ENCODE data around the gene HDDC3. TPM values are rescaled to one million over a fixed set of nuclear protein-coding genes. Genes with fewer than 3 reads are reported as not detected.

The HDDC3 gene
- total RNA-seq = 10 to 100 TPM; 49.8 to 51.3 TPM

GRCh38 chr15:90931828-90932659 lies at the start of gene HDDC3:
Gene HDDC3, minus strand, starts transcription at chr15:90932549. Its CDS starts 9 bp downstream, at chr15:90932540.
- H3K27ac Mint-ChIP-seq = peak within 1 kb of the TSS; percentile 100
- peaks cover 21% of the 10 kb centered on the region for H3K36me3 Mint-ChIP-seq (ENCODE audit: low read depth)
- intact Hi-C loops (cut with micrococcal nuclease) = loop anchor here (1.0 to 10.0 kb wide), 8 partner anchors 30 to 698 kb away; partner anchors contain the start of genes GDPGP1 and IQGAP1
- CTCF ChIA-PET = interaction anchor here (0.7 to 8.9 kb wide), 41 partner anchors 7 to 612 kb away, joined by 3 to 169 read pairs (median 4); partner anchors contain the start of genes BLM, FES, MAN2A2 and RCCD1
- peak within 1 kb of the TSS; percentile 99 for H3K4me3 Mint-ChIP-seq
- H3K27me3 Mint-ChIP-seq (ENCODE audit: low read depth) = no peaks in the 10 kb centered on the region
- peak; percentile 95 for DNase-seq
- H3K9me3 Mint-ChIP-seq = no peaks in the 10 kb centered on the region
- peaks cover 41% of the 10 kb centered on the region for H3K4me1 Mint-ChIP-seq (ENCODE audit: low read depth)

GRCh38 chr15:90982135-90982534 lies 49.8 kb upstream of the HDDC3 start:
- H3K4me1 Mint-ChIP-seq (ENCODE audit: low read depth) = peaks cover 6% of the 10 kb centered on the region
- intact Hi-C loops (cut with micrococcal nuclease) = no loop called here
- no peak overlapping the region for H3K4me3 Mint-ChIP-seq
- no peak overlapping the region for H3K27ac Mint-ChIP-seq
- H3K27me3 Mint-ChIP-seq (ENCODE audit: low read depth) = no peaks in the 10 kb centered on the region
- H3K9me3 Mint-ChIP-seq = no peaks in the 10 kb centered on the region
- H3K36me3 Mint-ChIP-seq (ENCODE audit: low read depth) = peaks cover 64% of the 10 kb centered on the region
- CTCF ChIA-PET = interaction anchor here (1.1 kb wide), 1 partner anchor 11 kb away, joined by 7 read pairs; no protein-coding TSS in a partner anchor
- DNase-seq = no peak

- Mint-ChIP-seq H3K27me3 (ENCODE audit: low read depth) (no peaks in the 10 kb centered on the region), H3K27ac (no peak overlapping the region), H3K9me3 (no peaks in the 10 kb centered on the region), H3K4me1 (ENCODE audit: low read depth) (peaks cover 6% of the 10 kb centered on the region), H3K36me3 (ENCODE audit: low read depth) (peaks cover 66% of the 10 kb centered on the region), H3K4me3 (no peak overlapping the region)
- CTCF ChIA-PET = interaction anchor here (1.6 kb wide), 1 partner anchor 25 kb away, joined by 5 read pairs; no protein-coding TSS in a partner anchor
- intact Hi-C loops (cut with micrococcal nuclease) = no loop called here
- no peak for DNase-seq
Observed at GRCh38 chr15:90981681-90982080, 49.3 kb upstream of the HDDC3 start.

GRCh38 chr15:90979582-90979981 lies 47.2 kb upstream of the HDDC3 start:
- peaks cover 6% of the 10 kb centered on the region for H3K4me1 Mint-ChIP-seq (ENCODE audit: low read depth)
- peaks cover 81% of the 10 kb centered on the region for H3K36me3 Mint-ChIP-seq (ENCODE audit: low read depth)
- DNase-seq = no peak
- no peak overlapping the region for H3K4me3 Mint-ChIP-seq
- intact Hi-C loops (cut with micrococcal nuclease) = no loop called here
- no peak overlapping the region for H3K27ac Mint-ChIP-seq
- H3K27me3 Mint-ChIP-seq (ENCODE audit: low read depth) = no peaks in the 10 kb centered on the region
- H3K9me3 Mint-ChIP-seq = no peaks in the 10 kb centered on the region
- CTCF ChIA-PET = interaction anchor here (0.7 to 1.6 kb wide), 2 partner anchors 8 to 9 kb away, joined by 3 to 5 read pairs; no protein-coding TSS in a partner anchor

GRCh38 chr15:90974216-90974615 lies 41.9 kb upstream of the HDDC3 start:
- no peaks in the 10 kb centered on the region for H3K9me3 Mint-ChIP-seq
- no peaks in the 10 kb centered on the region for H3K27me3 Mint-ChIP-seq (ENCODE audit: low read depth)
- no peaks in the 10 kb centered on the region for H3K4me1 Mint-ChIP-seq (ENCODE audit: low read depth)
- no peak overlapping the region for H3K4me3 Mint-ChIP-seq
- peaks cover 68% of the 10 kb centered on the region for H3K36me3 Mint-ChIP-seq (ENCODE audit: low read depth)
- CTCF ChIA-PET = no interaction called here
- intact Hi-C loops (cut with micrococcal nuclease) = no loop called here
- no peak for DNase-seq
- H3K27ac Mint-ChIP-seq = no peak overlapping the region

GRCh38 chr15:90972133-90972532 lies 39.8 kb upstream of the HDDC3 start:
- peaks cover 58% of the 10 kb centered on the region for H3K36me3 Mint-ChIP-seq (ENCODE audit: low read depth)
- H3K4me3 Mint-ChIP-seq = no peak overlapping the region
- no peaks in the 10 kb centered on the region for H3K27me3 Mint-ChIP-seq (ENCODE audit: low read depth)
- H3K4me1 Mint-ChIP-seq (ENCODE audit: low read depth) = no peaks in the 10 kb centered on the region
- CTCF ChIA-PET = no interaction called here
- no peak overlapping the region for H3K27ac Mint-ChIP-seq
- no peak for DNase-seq
- no peaks in the 10 kb centered on the region for H3K9me3 Mint-ChIP-seq
- intact Hi-C loops (cut with micrococcal nuclease) = no loop called here

GRCh38 chr15:90970274-90970673 lies 37.9 kb upstream of the HDDC3 start:
- Mint-ChIP-seq H3K27me3 (ENCODE audit: low read depth) (no peaks in the 10 kb centered on the region), H3K36me3 (ENCODE audit: low read depth) (peaks cover 51% of the 10 kb centered on the region), H3K4me1 (ENCODE audit: low read depth) (peaks cover under 1% of the 10 kb centered on the region), H3K4me3 (no peak overlapping the region), H3K27ac (no peak overlapping the region), H3K9me3 (no peaks in the 10 kb centered on the region)
- CTCF ChIA-PET = interaction anchor here (0.9 to 1.4 kb wide), 2 partner anchors 12 to 14 kb away, joined by 3 to 7 read pairs; no protein-coding TSS in a partner anchor
- intact Hi-C loops (cut with micrococcal nuclease) = no loop called here
- no peak for DNase-seq

GRCh38 chr15:90968434-90968833 lies 36.1 kb upstream of the HDDC3 start:
- Mint-ChIP-seq H3K27me3 (ENCODE audit: low read depth) (no peaks in the 10 kb centered on the region), H3K9me3 (no peaks in the 10 kb centered on the region), H3K27ac (no peak overlapping the region), H3K4me1 (ENCODE audit: low read depth) (peaks cover 2% of the 10 kb centered on the region), H3K36me3 (ENCODE audit: low read depth) (peaks cover 49% of the 10 kb centered on the region), H3K4me3 (no peak overlapping the region)
- intact Hi-C loops (cut with micrococcal nuclease) = no loop called here
- DNase-seq = no peak
- CTCF ChIA-PET = interaction anchor here (0.9 to 1.4 kb wide), 2 partner anchors 12 to 64 kb away, joined by 3 to 5 read pairs; no protein-coding TSS in a partner anchor

- CTCF ChIA-PET = interaction anchor here (1.3 kb wide), 1 partner anchor 34 kb away, joined by 3 read pairs; no protein-coding TSS in a partner anchor
- no peak for DNase-seq
- no peaks in the 10 kb centered on the region for H3K27me3 Mint-ChIP-seq (ENCODE audit: low read depth)
- no peak overlapping the region for H3K4me3 Mint-ChIP-seq
- H3K27ac Mint-ChIP-seq = peak overlapping the region; percentile 38
- intact Hi-C loops (cut with micrococcal nuclease) = no loop called here
- H3K36me3 Mint-ChIP-seq (ENCODE audit: low read depth) = peaks cover 46% of the 10 kb centered on the region
- no peaks in the 10 kb centered on the region for H3K9me3 Mint-ChIP-seq
- peaks cover 2% of the 10 kb centered on the region for H3K4me1 Mint-ChIP-seq (ENCODE audit: low read depth)
Observed at GRCh38 chr15:90967206-90967605, 34.9 kb upstream of the HDDC3 start.

- no peak for DNase-seq
- Mint-ChIP-seq H3K4me1 (ENCODE audit: low read depth) (peaks cover 2% of the 10 kb centered on the region), H3K9me3 (no peaks in the 10 kb centered on the region), H3K4me3 (no peak overlapping the region), H3K27me3 (ENCODE audit: low read depth) (no peaks in the 10 kb centered on the region), H3K27ac (no peak overlapping the region), H3K36me3 (ENCODE audit: low read depth) (peaks cover 54% of the 10 kb centered on the region)
- intact Hi-C loops (cut with micrococcal nuclease) = no loop called here
- CTCF ChIA-PET = interaction anchor here (1.3 kb wide), 2 partner anchors 10 to 33 kb away, joined by 3 to 9 read pairs; no protein-coding TSS in a partner anchor
Observed at GRCh38 chr15:90966262-90966661, 33.9 kb upstream of the HDDC3 start.

- intact Hi-C loops (cut with micrococcal nuclease) = no loop called here
- no peak overlapping the region for H3K27ac Mint-ChIP-seq
- CTCF ChIA-PET = interaction anchor here (0.6 kb wide), 2 partner anchors 72 to 310 kb away, joined by 3 to 4 read pairs; no protein-coding TSS in a partner anchor
Observed at GRCh38 chr15:90962021-90962420, 29.7 kb upstream of the HDDC3 start.

GRCh38 chr15:90960298-90961091 lies 28.1 kb upstream of the HDDC3 start:
- peaks cover 48% of the 10 kb centered on the region for H3K36me3 Mint-ChIP-seq (ENCODE audit: low read depth)
- H3K4me1 Mint-ChIP-seq (ENCODE audit: low read depth) = peaks cover 12% of the 10 kb centered on the region
- no peaks in the 10 kb centered on the region for H3K27me3 Mint-ChIP-seq (ENCODE audit: low read depth)
- DNase-seq = no peak
- intact Hi-C loops (cut with micrococcal nuclease) = no loop called here
- no peak overlapping the region for H3K27ac Mint-ChIP-seq
- H3K9me3 Mint-ChIP-seq = no peaks in the 10 kb centered on the region
- CTCF ChIA-PET = interaction anchor here (0.9 to 7.5 kb wide), 2 partner anchors 27 to 96 kb away, joined by 3 to 104 read pairs; partner anchors contain the start of genes HDDC3 and UNC45A
- H3K4me3 Mint-ChIP-seq = no peak overlapping the region

More at GRCh38 chr15:90962021-90962420, 29.7 kb upstream of the HDDC3 start:
- Mint-ChIP-seq H3K27me3 (ENCODE audit: low read depth) (no peaks in the 10 kb centered on the region), H3K36me3 (ENCODE audit: low read depth) (peaks cover 54% of the 10 kb centered on the region), H3K4me1 (ENCODE audit: low read depth) (peaks cover 5% of the 10 kb centered on the region), H3K9me3 (no peaks in the 10 kb centered on the region), H3K4me3 (no peak overlapping the region)
- DNase-seq = no peak
